Measurements from ENCODE around the gene RANBP9.

- TF ChIP-seq CTCF (IDR thresholded peaks at IDR 0.05) (no peak), POLR2A (IDR thresholded peaks at IDR 0.05) (no peak)
Observed at GRCh38 chr6:13655700-13656099, 55.9 kb downstream of the RANBP9 start.

All from right lobe of liver (tissue), 4 donors.